HG03159 (cell line): Measurements from ENCODE around the gene CDH16.
"Not testable (repeated sequence)": the region's sequence is repeated elsewhere in the genome, so short reads cannot be mapped to it uniquely, and the experiment has no call there.

Experiments used
- ATAC-seq: cut with Tn5 transposase; IDR thresholded peaks from one replicate; pipeline ENCODE4 v1.9.1; 2021; ENCODE audit warnings: mild to moderate bottlenecking, moderate library complexity; ENCODE audit not compliant: unreplicated experiment

Gene CDH16, protein sequence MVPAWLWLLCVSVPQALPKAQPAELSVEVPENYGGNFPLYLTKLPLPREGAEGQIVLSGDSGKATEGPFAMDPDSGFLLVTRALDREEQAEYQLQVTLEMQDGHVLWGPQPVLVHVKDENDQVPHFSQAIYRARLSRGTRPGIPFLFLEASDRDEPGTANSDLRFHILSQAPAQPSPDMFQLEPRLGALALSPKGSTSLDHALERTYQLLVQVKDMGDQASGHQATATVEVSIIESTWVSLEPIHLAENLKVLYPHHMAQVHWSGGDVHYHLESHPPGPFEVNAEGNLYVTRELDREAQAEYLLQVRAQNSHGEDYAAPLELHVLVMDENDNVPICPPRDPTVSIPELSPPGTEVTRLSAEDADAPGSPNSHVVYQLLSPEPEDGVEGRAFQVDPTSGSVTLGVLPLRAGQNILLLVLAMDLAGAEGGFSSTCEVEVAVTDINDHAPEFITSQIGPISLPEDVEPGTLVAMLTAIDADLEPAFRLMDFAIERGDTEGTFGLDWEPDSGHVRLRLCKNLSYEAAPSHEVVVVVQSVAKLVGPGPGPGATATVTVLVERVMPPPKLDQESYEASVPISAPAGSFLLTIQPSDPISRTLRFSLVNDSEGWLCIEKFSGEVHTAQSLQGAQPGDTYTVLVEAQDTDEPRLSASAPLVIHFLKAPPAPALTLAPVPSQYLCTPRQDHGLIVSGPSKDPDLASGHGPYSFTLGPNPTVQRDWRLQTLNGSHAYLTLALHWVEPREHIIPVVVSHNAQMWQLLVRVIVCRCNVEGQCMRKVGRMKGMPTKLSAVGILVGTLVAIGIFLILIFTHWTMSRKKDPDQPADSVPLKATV

DNA sequence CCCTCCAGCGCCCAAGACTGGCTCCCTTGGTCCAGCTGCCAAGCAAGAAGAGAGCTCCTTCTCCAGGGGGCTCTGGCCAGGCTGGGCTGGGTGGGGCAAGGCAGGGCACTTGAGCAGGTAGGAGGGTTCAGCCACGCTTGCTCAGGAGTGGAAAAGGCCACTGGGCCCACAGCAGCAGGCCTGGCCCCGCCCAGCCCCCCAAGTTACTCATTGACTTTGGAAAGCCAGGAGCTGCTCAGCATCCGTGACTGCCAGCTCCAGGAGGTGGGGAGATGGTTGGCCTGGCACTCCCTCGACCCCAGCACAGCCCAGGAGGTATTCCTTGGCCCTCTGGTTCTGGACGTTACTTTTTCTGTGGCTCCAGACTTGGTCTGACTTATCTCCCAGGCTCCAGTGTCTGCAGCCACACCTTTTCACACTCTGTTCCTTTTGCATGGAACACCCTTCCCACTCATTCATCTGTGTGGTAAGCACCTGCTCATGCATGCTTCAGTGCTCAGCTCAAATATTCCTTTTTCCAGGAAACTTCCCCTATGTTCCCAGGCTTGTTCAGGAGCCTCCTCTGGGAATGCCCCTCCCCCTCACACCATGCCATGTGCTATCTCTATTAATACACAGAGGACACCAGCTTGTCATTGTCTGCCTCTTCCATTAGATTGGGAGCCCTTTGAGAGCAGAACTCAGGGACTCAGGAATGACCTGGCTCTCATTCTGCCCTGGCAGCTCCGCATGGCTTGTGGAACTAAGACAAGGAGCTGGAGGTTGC is at the start of gene CDH16:
Gene CDH16, minus strand, starts transcription at position 83 of the 766 bp plus-strand sequence. CDS start 820 bp downstream, outside the sequence.
- ATAC-seq: no peak

DNA sequence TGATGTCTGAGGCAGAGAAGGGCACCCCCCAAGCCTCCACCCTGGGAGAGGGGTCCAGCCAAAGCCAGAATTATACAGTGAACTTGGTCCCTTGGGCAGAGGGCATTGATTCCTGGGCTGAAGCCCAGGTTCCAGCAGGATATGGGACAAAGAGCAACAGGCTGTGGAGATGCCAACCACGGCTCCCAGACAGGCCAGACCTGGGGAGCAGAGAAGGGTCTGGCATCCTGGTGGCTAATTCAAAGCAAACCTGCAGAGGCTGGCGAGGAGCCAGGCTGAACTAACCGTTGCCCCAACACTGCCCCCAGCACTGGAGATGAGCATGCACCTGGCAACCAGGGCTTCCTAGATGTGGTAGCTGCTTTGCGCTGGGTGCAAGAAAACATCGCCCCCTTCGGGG is 45.4 kb upstream of the CDH16 start:
- no peak for ATAC-seq

DNA sequence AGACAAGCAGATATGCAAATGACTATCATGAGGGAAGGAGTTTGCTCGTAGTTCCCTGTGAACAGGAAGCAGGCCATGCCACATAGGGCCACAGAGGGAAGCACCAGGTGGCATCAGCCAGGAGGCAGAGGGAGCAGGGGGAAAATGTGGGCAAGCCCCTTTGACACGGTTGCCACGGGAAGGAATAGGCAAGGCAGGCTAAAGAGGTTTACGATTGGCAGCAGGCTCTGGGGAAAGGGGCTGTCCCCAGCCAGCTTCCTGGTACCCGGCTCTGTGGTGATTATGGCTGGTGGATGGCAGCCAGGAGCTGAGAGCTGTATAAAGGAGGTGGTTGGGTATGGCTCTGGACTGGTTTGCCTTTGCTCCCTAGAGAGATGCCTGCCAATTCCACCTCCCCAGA is 43.2 kb upstream of the CDH16 start:
- no peak for ATAC-seq

- no peak for ATAC-seq
Observed at GRCh38 chr16:66961065-66961744, 42.5 kb upstream of the CDH16 start, which contains the start of gene CES3. TSS of gene CES3 (plus strand) at chr16:66961266. CDS start at chr16:66961308, 42 bp downstream.

DNA sequence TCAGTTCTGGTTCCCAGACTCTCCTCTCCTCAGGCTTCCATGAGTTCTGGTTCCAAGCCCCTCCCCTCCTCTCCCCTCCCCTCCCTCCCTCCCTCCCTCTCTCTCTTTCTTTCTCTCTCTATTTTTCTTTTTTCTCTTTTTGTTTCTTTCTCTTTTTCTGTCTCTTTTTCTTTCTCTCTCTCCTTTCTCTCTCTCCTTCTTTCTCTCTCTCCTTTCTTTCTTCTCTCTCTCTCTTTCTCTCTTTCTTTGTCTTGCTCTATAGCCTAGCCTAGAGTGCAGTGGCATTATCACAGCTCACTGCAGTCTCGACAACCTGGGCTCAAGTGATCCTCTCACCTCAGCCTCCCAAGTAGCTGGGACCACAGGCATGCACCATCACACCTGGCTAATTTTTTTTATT is 41.6 kb upstream of the CDH16 start:
- no peak for ATAC-seq

- ATAC-seq: no peak
Observed at GRCh38 chr16:66959704-66960161, 41.0 kb upstream of the CDH16 start.

- no peak for ATAC-seq
Observed at GRCh38 chr16:66958857-66959703, 40.4 kb upstream of the CDH16 start.

DNA sequence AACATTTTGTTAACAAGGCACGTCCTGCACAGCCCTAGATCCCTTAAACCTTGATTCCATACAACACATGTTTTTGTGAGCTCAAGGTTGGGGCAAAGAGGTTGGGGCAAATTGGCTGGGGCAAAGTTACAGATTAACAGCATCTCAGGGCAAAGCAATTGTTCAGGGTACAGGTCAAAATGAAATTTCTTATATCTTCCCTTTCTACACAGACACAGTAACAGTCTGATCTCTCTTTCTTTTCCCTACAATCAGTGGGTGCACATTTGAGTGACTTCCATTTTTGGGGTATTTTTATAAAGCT is 37.4 kb upstream of the CDH16 start:
- not testable (repeated sequence) for ATAC-seq

GRCh38 chr16:66955363-66956153 is 36.9 kb upstream of the CDH16 start:
- ATAC-seq: not testable (repeated sequence)

DNA sequence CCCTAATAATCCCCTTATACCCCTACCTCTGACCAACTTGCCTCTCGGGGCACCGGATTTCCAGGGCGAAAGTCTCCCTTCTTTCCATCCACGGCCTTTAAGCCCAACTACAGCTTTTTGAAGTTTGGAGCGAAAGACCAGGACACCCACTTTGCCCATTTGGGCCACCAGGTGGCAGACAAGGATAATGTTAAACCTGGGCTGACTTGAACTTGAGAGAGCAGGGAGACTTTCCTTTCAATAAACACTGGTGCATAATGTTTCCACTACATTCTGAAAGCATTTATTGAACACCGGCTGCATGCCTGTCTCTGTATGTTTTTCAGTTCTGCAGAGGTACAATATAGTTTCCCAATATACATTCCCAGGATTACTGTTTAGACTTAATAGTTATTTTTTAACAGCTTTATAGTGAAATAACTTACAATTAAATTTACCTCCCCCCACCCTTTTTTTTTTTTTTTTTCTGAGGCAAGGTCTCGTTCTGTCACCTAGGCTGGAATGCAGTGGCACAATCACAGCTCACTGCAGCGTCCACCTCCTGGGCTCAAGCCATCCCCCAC is 35.5 kb upstream of the CDH16 start:
- no peak for ATAC-seq

DNA sequence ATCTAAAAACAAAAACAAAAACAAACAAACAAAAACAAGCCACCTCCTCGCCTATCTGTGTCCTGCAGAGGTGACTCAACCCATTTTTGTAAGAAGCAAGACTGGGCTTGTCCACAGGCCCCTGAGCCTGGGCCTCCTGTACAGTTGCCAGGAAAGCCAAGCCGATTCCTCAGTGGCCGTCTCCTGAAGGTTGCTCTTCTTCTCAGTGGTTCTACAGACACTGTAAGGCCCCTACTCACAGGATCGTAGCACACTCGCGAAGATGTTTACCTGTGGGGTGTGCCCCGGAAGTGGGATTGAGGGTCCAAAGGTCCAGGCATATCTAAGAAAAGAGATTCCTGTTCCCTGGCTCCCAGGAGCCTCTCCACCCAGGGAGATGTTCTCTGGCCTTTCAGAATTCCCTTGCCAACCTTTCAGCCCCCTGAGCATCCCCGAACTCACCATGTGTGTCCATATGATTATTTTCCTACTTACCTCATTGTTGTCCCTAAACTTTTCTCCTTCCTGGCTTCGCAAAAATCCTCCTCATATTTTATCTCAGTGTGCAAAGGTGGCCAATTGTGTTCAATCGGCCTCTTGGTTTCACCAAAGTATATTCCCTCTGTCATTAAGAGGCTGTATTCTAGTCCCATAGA is 34.9 kb upstream of the CDH16 start:
- ATAC-seq: no peak

DNA sequence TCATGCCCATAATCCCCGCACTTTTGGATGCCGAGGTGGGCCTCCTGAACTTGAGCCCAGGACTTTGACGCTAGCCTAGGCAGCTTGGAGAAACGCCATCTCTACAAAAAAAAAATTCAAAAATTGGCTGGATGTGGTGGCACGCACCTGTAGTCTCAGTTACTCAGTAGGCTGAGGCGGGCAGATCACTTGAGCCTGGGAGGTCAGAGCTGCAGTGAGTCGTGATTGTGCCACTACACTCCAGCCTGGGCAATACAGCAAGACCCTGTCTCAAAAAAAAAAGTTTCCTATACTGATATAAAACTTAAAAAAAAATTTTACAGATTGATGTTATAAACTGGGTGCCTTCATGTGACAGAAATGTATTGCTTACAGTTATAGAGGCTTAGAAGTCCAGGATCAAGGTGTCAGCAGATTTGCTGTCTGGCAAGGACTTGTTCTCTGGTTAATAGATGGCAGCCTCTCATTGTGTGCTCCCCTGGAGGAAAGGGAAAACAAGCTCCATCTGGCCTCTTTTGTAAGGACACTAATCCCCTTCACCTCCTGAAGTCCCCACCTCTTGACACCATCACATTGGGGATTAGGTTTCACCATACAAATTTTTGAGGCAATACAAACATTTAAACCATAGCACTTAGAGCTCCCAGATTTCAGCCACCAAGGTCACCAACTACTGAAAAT is 33.9 kb upstream of the CDH16 start:
- no peak for ATAC-seq

DNA sequence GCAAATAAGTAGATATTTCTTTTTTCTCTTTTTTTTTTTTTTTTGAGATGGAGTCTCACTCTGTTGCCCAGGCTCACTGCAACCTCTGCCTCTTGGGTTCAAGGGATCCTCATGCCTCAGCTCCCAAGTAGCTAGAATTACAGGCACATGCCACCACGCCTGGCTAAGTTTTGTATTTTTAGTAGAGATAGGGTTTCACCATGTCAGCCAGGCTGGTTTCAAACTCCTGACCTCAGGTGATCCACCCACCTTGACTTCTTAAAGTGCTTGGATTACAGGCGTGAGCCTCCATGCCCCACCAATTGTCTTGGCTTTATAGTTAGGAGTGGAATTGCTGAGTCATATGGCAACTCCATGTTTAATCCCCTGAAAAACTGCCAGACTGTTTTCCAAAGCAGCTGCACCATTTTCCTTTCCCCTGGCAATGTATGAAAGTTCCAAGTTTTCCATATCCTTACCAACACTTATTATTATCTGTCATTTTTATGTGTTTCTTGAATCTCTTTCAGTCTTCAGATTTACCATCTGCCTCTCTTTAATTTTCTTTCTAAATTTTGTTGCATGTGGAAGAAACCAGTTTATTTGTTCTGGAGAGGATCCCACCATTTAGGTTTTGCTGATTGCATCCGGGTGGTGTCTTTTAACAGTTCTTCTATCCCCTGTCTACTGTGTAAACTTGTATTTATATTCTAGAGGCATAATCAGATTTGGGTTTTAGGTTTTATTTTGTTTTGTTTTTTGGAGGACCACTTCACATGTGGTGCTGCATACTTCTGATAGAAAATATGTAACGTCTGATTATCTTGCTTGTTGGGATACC is 32.5 kb upstream of the CDH16 start:
- ATAC-seq: no peak

GRCh38 chr16:66950437-66950836 is 31.8 kb upstream of the CDH16 start:
- ATAC-seq: no peak

DNA sequence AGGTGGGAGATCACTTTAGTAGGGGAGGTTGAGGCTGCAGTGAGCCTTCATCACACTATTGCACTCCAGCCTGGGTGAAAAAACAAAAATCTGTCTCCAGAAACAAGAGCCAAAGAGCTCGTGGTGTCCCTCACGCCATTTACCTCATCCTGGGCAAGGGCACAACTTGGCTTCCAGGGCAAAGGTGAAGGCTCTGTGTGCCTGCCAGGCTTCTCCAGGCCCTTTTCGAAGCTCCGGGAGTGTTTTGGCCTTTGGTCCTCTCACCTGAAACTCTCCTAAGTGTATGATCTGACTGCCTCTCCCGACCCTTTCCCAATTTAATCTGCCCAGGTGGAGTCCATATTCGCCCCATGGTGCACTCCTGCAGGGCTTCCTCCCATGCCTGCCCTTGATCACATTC is 30.8 kb upstream of the CDH16 start:
- ATAC-seq: no peak

- no peak for ATAC-seq
Observed at GRCh38 chr16:66948837-66949225, 30.1 kb upstream of the CDH16 start.
